Raji (cell line): ENCODE results near the gene HOXB1.

Experiments
- POLR2A ChIP-seq: IDR thresholded peaks from 2 replicates; pipeline ENCODE4 v1.6.1; 2011; ENCODE audit warnings: low read depth, low read length, control low read depth; ENCODE audit not compliant: insufficient read depth

HOXB1 gene

GRCh38 chr17:48526608-48527546, 3.9 kb downstream of the HOXB1 start:
- TF ChIP-seq POLR2A: no peak

GRCh38 chr17:48523010-48523409, 7.8 kb downstream of the HOXB1 start:
- no peak for TF ChIP-seq POLR2A

DNA sequence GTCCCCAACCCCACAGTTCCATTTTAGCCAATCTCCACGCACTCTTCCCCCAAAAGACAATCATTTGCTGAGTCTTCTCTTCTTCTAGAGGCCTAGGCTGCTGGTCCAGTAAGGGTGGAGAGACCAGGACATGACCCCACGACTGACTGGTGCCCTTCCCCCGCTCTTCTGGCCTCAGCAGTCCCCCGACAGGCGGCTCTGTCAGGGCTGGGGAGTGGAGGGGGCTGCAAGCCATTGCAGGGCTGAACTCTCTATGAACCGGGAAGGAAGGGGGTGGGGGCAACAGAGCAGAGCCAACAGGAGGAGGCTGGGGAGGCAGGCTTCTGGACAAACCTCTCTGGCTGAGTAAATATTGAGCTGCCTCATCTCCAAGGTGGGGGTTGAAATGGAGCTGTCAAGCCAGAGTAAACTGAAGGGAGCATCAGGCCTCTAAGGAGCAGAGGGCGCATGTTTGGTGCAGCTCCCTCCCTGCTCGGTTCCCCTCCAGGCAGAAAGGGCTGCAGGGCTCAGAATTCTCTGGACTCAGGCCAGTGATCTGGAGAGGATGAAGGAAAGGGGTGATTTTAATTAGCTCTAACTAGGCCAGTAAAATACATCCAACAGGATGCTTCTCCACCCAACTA, 8.7 kb downstream of the HOXB1 start:
- no peak for TF ChIP-seq POLR2A

DNA sequence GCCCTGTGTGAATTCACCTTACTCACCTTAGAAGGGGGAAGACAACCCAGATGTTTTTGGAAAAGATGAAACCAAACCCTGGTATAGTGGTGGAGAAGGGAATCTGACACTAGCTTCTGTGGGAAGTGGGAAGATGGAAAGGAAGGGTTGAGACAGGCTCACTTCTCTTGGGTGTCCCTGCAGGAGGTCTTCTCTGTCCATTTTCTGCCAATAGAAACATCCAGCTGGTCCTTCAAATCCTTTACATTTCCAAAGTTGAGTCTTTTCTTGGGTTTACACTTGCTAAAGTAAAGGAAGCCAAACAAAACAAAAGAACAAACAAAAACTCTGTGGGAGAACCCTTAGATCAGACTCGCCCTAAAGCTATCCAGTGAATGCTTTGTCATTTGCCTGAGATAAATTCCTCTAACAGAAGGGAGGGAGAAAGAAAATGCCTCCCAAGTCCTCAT, 10.2 kb downstream of the HOXB1 start:
- no peak for TF ChIP-seq POLR2A

DNA sequence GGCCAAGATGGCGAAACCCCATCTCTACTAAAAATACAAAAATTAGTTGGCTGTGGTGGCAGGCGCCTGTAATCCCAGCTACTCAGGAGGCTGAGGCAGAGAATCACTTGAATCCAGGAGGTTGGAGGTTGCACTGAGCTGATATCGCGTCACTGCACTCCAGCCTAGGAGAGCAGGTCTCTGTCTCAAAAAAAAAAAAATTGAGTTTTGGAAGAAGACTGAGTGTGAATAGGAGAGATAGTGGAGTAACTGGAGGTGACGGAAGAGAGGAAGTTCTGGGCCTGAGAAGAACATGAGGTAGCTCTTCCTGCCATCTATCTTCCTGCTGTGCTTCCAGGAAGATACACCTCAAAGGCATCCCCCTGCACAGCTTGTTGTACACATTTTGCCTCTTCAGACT, 11.4 kb downstream of the HOXB1 start:
- no peak for TF ChIP-seq POLR2A

DNA sequence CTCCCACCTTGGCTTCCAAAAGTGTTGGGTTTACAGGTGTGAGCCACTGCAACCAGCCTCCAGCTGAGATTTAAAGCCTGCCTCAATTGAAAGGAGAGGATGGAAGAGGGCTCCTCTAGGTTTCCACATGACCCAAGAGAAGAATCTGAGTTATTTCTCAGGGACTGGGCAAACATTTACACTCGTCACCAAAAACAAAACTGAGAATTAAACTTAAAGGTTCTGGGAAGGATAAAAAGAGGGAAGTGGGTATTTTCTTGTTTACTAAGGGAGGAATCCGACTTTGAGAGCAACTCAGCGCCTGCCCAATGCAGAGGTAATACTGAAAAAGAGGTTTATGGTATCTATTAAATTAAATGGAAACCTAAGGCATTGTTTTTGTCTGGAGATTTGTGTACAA, 13.3 kb downstream of the HOXB1 start:
- TF ChIP-seq POLR2A: no peak

DNA sequence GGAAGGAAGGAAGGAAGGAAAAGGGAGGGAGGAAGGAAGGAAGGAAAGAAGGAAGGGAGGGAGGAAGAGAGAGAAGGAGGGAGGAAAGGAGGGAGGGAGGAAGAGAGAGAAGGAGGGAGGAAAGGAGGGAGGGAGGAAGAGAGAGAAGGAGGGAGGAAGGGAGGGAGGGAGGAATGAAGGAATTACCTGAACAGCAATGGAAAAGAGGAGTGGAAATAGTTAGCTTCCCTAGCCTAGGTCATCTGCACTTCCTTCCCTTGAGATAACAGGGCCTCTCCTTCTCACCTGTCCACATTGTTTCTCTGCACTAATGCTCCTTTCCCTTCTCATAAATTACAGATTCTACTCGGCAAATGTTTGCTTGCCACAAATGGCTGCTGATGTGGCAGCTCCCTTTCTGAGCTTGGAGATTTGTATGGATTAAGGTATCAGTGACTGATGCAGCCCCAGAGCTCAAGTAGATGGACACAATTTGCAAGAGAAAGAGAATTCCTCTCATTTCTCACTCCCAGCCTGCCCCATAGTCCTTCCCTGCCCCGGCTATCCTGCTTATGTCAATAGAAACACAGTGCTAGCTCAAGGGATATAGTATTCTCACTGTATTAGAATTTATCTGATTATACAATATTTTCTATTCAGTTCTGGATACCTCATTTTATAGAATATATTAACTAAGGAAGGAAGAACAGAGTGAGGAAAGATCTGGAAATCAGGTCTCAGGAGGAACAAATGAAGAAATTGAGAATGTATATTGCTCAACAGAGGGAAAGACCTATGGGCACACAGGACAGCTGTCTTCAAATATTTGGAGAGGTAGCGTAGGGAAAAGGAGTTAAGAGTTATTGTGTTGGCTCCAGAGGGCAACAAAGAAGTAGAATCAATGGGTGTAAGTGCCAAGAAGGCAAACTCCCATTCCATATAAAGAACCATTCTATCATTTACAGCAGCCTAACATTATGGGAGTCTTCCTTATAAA, 14.6 kb downstream of the HOXB1 start:
- no peak for TF ChIP-seq POLR2A

GRCh38 chr17:48514477-48514876, 16.3 kb downstream of the HOXB1 start:
- TF ChIP-seq POLR2A: no peak

DNA sequence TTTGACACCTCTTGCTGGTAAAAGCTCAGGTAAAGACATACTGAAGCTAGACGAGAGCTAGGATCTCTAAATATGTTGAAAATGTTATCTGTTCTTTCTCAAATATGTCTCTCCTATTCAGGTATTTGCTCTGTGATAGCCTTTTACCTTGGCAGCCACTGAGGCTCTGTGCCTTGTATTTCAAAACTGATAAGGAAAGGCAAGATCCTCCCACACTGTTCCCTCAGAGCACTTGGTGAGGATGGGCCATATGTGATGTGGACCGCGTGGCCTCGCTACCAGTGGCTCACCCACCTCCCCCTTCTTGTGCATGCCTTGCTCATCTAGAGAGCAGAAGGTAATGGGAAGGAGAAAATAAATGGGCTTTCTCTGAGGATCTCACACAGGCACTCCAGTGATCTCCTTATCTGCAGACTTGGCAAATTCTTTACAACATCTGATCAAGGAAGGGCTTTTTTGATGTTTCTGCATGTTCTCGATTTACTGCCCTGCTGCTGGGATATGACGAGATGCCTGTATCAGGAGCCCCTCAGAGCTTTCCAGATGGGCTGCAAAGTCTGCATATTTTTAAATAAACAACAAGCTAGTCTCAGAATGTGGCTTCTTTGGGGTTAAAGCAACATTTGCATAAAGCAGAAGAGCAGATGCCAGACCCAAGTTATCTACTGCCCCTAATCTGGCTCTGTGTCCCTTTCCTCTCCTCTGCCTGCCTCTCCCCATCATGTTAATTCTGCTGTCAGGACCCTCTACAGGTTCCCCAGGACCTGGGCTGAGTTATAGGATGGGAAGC, 16.9 kb downstream of the HOXB1 start:
- TF ChIP-seq POLR2A: no peak

DNA sequence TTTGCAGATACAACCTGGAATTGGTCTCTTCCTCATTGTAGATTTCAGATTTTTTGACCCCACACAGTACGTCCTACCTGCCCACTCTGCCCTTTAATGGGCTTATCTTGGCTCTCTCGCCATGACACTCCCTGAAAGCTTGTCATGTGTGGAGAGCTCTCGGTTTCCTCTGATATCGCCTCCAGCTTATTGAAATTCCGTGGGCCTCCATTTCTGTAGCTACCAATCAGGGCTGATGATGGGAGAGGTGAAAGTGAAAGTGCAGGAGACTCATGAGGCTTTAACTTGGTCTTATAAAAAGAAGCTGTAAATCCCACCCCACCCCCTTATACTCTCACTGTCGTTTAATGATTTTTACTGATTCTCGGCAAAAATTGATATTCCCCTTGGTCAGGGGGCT, 17.7 kb downstream of the HOXB1 start:
- TF ChIP-seq POLR2A: no peak

DNA sequence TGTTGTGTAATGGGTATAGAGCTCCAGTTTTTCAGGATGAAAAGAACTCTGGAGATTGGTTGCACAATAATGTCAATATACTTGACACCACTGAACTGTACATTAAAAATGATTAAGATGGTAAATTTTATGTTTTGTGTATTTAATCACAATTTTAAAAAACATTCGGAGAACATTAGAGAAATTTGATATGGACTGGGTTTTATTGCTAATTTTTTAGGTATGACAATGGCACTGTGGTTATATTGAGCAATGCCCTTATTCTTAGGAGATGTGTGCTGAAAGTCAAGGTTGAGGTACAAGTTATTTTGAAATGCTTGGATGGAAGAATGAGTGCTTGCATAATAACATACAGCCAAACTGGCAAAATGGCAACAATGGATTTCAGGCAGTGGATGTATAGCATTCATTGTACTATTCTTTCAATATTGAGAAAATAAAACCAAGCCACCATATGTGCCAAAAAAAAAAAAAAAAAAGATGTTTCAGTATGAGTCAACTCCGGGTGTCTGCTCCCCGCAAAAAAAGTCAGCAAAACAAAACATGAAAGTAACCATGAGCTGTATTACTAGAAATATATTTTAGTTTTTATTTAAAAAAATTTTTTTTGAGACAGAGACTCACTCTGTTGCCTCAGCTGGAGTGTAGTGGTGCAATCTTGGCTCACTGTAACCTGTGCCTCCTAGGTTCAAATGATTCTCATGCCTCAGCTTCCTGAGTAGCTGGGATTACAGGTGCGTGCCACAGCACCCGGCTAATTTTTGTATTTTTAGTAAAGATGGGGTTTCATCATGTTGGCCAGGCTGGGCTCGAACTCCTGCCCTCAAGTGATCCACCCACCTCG, 19.8 kb downstream of the HOXB1 start:
- no peak for TF ChIP-seq POLR2A

GRCh38 chr17:48510381-48510760, 20.4 kb downstream of the HOXB1 start:
- no peak for TF ChIP-seq POLR2A

DNA sequence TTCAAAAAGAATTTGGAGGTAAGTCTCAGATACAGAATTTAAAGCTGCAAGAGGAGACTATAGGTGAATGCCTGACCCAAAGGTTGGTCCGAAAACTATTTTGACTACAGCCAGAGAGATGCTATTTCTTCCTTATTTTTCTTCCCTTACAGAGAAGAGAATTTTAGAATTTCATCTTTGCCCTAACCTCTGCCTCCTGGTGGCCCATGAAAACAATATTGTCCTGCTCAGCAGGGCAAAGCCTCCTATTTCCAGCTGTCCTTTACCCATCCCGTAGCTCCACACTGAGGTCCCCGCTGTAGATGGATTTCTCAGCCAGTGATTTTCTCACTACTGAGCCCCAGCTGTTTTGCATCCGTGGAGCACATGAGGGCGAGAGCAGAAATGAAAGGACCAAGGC, 24.6 kb downstream of the HOXB1 start:
- no peak for TF ChIP-seq POLR2A

DNA sequence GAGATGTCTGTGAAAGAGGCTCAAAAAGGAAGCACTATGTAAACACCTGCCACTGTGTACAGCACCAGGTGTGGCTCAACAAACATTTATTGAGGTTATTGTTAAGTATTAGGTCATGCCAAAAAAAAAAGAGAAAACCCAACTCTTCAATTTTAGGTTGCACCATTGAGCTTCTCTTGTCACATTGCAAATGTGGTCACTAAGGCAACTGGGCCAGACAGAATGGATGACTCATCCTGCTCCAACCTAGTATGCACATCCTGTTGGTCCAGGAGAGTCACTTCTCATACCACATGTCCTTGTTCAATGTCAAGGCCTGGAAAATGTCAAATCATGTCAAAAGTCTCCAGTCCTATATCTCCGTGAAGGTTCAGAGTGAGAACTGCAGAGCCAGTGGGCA, 25.0 kb downstream of the HOXB1 start:
- TF ChIP-seq POLR2A: no peak

DNA sequence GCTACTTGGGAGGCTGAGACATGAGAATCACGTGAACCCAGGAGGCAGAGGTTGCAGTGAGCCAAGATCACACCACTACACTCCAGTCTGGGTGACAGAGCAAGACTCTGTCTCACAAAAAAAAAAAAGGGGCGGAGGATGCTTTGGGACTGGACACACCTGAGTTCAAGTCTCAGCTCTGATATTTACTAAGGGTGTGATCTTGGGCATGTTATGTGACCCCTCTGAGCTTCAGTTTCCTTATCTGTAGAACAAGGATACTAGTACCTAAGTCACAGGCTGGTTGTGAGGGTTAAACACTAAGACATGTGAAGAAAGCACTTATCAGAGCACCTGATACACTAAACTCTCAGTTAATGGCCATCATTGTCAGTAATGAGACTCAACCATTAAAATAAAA, 25.9 kb downstream of the HOXB1 start:
- TF ChIP-seq POLR2A: no peak
